HG03457 (cell line): Measurements from ENCODE around the gene TRIO.

Source experiments
- ATAC-seq: cut with Tn5 transposase; IDR thresholded peaks from one replicate; pipeline ENCODE4 v1.9.1; 2021; ENCODE audit warnings: moderate number of reproducible peaks; ENCODE audit not compliant: unreplicated experiment

TRIO gene

GRCh38 chr5:14145435-14146334 lies 2.5 kb downstream of the TRIO start:
- no peak for ATAC-seq

DNA sequence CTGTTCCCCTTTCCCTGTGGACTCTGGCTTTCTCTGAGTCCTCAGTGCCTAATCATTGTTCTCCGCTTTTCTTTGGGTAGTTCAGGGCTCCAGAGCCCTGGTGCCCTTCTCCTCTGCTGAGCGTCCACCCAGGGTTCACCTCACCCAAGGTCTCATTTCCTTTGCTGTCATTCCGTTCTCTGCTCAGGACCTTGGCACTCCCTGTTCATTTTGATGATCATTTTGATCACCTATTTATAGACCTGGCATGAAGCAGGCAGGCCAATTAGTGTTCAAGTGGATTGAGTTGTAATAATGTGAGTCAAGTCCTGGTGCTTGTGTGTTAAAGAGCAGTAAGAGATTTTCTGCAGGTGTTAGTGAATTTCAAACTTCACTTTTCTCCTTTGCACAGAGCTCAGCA lies 3.6 kb downstream of the TRIO start:
- no peak for ATAC-seq

DNA sequence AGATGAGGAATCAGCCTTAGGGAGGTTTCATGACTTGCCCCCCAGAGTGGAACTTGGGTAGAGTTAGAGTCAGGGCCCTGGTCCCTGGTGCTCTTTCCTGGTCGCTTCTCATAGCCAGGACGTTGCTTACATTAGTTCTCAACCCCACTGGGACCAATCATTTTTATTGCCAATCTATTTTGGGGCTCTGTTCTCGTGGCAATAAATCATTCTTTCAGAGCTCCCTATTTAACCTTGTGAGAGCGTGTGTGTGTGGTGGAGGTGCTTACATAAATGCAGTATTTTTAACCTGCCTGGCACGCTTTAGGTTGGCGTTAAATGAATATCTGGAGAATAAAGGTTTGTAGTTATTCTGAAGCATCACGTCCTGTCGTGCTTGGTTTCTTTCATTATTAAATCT lies 4.1 kb downstream of the TRIO start:
- ATAC-seq = no peak

- ATAC-seq = no peak
Measured at GRCh38 chr5:14148483-14148882, 5.3 kb downstream of the TRIO start.

DNA sequence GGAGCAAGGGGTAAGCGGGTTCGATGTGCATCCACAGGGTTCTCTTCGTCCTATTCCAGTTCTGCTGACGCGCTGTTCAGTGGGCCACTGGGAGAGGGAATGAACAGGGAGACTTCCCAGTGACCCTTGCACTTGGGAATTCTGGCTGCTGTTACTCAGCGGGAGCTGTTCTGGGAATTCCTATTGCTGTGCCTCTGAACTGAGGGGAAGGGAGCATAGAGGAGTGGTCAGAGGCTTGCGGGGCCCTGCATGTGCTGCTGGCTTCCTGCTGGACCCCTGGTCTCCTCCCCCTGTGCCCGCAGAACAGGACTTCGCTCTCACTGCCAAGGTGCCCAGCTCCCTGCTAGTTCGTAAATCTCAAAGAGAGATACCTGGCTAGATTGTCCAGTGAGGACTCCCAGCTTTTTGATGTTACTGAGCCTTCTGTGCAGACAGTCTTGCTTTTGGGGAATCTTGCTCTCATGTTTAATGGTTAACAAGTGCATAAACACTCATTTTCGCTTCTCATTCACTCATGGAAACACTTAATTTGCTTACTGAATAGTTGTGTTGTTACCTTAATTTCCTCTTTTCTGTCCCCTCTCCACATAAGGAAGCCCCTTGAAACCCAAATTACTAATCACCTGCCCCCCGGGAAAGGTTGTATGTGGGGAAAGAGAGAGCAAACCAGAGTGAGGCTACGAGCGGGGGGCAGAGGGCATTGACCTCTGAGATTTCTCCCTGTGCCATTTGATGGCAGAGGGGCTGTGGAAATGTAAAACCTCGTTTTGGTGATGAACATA lies 5.9 kb downstream of the TRIO start:
- no peak for ATAC-seq

- ATAC-seq = no peak
Measured at GRCh38 chr5:14149672-14150274, 6.6 kb downstream of the TRIO start.

GRCh38 chr5:14151416-14151815 lies 8.3 kb downstream of the TRIO start:
- no peak for ATAC-seq

- ATAC-seq = no peak
Measured at GRCh38 chr5:14153071-14153864, 10.1 kb downstream of the TRIO start.

GRCh38 chr5:14153932-14154731 lies 11.0 kb downstream of the TRIO start:
- peak; percentile 35 for ATAC-seq

DNA sequence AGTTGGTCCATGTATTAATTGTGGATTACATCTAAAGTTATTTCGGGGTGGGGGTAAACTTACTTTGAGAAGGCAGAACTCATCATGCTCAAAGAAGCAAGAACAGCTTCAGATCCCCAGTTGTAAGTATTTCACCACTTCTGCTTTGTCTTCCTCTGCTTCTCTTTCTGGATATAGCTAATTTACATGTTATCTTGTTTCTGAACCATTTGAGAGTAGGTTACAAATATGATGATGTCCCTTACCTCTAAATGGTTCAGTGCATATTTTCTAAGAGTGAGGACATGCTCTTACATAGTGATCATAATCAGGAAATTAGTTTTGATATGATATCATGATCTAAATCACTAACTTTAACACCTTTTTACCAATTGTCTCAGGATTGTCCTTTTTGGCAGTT lies 11.9 kb downstream of the TRIO start:
- ATAC-seq = no peak

GRCh38 chr5:14155739-14156138 lies 12.6 kb downstream of the TRIO start:
- no peak for ATAC-seq

- no peak for ATAC-seq
Measured at GRCh38 chr5:14156290-14156649, 13.1 kb downstream of the TRIO start.

DNA sequence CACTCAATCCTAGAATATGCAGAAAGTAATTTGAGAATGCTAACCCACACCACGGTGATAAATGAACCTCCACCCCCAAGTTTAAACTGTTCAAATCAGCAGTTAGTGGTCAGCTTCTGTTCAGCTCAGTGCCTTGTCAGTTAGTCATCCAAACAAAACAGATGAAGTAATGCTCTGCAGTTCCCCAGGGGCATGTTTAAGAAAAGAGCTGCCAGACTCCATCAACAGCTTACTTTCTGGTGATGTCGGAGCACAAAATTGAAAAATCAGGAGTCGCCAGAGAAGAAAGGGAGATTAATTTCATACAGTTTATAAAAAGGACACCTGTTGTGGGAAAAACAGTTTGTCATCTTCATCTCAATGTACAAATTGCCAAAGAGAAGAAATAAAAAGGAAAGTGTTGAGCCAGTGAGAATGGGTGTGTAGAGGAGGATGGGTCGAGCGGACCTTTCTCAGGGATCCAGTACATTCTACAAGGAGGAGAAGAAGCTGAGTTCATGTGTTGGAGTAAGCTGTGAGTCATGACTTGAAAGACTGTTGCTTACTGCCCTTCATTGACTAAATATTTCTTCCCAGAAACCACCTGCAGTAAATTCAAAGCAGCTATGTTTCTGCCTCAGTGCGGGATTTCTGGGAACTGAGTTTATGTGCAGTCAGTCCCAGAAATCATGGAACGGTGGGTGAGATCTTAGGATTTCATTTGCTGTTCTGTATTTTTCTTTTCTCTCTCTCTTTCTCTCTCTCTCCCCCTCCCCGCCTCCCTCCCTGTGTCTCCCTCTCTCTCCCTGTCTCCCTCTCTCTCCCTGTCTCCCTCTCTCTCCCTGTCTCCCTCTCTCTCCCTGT lies 13.7 kb downstream of the TRIO start:
- ATAC-seq = peak; percentile 43

DNA sequence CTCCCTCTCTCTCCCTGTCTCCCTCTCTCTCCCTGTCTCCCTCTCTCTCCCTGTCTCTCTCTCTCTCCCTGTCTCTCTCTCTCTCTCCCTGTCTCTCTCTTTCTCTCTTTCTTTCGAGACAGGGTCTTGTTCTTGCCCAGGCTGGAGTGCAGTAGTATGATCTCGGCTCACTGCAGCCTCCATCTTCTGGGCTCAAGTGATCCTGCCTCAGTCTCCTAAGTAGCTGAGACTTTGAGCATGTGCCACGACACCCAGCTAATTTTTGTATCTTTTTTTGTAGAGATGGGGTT lies 14.3 kb downstream of the TRIO start:
- ATAC-seq = no peak

DNA sequence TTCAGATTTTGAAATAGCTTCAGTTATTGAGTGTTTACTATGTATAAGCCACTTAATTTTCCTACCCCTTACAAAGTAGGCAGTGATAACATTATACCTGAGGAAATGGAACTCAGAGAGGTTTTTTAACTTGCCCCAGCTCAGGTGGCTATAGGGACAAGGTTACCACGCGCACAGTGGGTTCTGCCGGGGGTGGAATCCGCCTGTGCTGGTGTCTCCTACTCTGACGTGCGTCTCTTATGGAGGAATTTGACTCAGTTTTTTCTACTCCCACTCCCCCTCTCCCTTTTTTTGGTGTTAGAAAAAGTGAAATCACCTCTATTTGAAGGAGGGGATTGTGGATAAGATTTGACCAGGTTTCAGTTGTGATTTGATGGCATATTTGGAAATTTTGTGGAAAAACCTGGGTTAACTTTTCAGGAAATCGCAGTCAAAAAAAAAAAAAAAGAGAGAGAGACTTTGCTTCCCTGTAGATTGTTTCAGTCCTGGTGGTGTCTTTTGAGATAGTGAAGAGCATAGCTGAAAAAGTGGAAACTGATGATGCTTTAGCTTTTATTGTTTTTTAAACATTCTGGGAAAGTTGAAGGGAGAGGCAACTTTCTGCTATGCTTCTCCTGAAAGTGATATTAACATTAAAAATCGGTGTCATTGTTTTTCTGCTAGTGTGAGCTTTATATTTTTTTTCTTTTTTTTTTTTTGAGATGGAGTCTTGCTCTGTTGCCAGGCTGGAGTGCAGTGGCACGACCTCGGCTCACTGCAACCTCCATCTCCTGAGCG lies 15.9 kb downstream of the TRIO start:
- no peak for ATAC-seq

DNA sequence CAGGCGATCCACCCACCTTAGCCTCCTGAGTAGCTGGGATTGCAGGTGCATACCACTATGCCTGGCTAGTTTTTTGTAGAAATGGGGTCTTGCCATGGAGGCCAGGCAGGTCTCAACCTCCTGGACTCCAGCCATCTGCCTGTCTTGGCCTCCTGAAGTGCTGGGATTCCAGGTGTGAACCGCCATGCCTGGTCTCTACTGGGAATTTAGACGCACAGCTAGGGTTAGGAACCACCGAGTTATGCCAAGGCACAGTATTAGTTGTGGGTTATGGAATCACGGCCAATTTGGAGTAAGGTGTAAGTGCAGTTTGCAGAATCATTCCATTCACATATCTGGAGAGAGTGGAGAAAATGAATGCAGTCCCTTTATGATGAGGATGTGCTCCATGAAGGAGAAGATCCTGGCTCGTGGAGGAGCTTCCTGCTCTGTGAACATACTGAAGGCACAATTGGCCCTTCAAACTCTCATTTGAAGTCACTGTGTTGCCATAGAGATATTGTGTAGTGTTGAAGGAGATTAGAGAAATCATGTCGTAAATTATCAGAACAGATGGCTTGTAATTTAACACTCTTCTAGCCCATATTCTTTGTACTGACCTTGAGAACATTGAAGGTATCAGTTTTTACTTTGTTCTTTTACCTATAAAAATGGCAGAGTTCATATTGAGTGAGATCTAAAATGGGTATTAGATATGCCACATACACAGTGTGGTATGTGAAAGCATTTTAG lies 18.8 kb downstream of the TRIO start:
- ATAC-seq = no peak

- ATAC-seq = no peak
Measured at GRCh38 chr5:14164164-14165163, 21.3 kb downstream of the TRIO start.
